Epithelial cell of esophagus (primary cell): ENCODE results near the gene MINK1.

Experiments
- DNase-seq: peaks from one replicate; pipeline ENCODE4 v3.0.0; 2010; ENCODE audit warnings: low read depth
- H3K4me3 ChIP-seq: 2 replicates; pipeline ENCODE4 v1.5.1; 2011; ENCODE audit warnings: mild to moderate bottlenecking, low read length, control low read depth
- TF ChIP-seq, protein P1 (sequence below): IDR thresholded peaks from 2 replicates; pipeline ENCODE4 v1.5.1; 2011; ENCODE audit warnings: low read depth, mild to moderate bottlenecking, low read length, control low read depth, inconsistent platforms; ENCODE audit not compliant: insufficient read depth; ENCODE audit errors: missing control alignments

The MINK1 gene

DNA sequence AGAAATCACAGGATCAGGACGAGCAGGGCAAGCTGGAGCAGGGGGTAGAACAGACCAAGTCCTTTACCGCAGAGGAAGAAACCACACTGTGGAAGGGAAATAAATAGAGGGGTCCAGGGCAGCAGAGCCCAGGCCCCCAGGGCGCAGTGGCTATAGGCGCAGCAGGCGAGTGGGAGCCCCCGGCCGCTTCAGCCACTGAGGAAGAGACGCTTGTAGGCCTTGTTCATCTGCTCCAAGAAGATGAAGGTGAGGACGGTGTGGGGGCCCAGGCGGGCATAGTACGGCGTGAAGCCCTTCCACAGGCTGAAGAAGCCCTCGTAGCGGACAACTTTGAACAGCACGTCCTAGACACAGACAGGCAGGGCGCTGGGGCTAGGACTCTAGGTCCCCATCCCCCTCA, 104.4 kb downstream of the MINK1 start:
- TF ChIP-seq, protein P1, sequence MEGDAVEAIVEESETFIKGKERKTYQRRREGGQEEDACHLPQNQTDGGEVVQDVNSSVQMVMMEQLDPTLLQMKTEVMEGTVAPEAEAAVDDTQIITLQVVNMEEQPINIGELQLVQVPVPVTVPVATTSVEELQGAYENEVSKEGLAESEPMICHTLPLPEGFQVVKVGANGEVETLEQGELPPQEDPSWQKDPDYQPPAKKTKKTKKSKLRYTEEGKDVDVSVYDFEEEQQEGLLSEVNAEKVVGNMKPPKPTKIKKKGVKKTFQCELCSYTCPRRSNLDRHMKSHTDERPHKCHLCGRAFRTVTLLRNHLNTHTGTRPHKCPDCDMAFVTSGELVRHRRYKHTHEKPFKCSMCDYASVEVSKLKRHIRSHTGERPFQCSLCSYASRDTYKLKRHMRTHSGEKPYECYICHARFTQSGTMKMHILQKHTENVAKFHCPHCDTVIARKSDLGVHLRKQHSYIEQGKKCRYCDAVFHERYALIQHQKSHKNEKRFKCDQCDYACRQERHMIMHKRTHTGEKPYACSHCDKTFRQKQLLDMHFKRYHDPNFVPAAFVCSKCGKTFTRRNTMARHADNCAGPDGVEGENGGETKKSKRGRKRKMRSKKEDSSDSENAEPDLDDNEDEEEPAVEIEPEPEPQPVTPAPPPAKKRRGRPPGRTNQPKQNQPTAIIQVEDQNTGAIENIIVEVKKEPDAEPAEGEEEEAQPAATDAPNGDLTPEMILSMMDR = no peak
- no peak overlapping the region for H3K4me3 ChIP-seq

DNA sequence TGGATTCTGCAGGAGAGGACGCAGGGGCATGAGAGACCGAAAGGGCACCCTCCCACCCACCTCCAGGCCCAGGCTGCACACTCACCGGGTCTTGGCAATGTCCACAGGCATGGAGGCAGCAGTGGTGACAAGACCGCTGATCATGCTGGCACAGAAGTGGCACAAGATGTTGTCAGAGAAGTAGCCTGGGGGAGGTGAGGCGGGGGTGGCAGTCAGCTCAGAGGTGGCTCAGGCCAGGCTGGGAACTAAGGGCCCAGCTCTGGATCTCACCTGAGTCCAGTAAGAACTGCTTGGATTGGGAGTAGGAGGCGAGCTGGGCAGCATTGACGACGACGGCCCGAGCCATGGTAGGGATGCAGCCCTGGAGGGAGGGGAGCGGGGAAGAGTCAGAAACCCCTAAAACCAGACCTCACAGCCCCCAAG, 104.9 kb downstream of the MINK1 start:
- no peak overlapping the region for H3K4me3 ChIP-seq
- TF ChIP-seq, protein P1 = no peak
- DNase-seq = no peak

More for the DNA sequence above, 104.4 kb downstream of the MINK1 start:
- no peak for DNase-seq

DNA sequence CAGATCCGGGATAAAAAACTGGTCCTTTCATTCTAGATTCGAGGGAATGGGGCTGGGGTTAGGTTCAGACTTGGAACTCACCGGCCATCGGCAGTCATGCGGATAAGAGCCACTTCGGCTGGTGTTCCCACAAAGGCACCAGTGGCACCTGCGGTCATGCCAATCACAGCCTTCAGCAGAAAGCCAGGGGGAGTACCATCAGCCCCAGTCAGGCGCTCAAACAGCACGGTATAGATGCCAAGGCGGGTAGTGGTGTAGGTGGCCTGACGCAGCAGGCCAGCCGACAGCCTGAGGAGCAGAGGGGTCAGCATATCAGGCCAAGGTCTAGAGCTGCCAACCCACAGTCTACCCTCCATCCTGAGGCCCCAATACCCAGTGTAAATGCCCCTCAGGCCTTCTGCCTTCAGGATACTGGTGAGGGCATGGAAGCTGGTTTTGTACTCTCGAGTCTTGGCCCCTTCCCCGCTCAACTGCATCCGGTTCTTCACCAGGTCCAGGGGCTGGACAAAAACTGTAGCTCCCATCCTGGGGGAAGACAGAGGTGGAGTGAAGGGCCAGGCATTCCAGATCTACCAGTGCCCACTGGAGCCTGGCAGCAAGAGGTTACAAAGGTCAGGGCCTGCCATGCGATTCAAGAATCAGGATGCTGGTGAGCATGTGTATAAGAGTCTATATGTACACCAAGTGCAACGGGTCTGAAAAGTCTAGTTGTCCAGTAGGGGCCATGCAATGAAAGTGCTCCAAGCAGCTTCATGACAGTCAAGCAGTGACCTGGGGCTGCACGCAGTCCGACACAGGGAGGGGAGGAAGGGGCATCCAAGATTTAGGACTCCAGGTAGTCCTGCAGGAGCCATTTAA, 105.8 kb downstream of the MINK1 start:
- peak overlapping the region; percentile 96 for H3K4me3 ChIP-seq
- TF ChIP-seq, protein P1 = no peak
- no peak for DNase-seq

DNA sequence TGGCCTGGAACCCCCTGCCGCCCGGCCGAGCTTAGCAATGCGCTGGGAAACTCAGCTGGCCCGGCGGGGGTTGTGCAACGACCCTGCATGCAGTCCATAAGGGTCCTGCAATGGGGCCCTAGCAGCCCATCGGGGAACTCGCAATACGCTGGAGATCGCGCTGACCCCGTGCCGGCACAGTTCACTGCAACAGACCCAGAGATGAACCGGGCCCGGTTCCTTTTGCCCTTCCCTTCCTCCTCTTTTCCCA, 106.3 kb downstream of the MINK1 start:
- TF ChIP-seq, protein P1 = no peak
- DNase-seq = no peak
- peak overlapping the region; percentile 96 for H3K4me3 ChIP-seq

DNA sequence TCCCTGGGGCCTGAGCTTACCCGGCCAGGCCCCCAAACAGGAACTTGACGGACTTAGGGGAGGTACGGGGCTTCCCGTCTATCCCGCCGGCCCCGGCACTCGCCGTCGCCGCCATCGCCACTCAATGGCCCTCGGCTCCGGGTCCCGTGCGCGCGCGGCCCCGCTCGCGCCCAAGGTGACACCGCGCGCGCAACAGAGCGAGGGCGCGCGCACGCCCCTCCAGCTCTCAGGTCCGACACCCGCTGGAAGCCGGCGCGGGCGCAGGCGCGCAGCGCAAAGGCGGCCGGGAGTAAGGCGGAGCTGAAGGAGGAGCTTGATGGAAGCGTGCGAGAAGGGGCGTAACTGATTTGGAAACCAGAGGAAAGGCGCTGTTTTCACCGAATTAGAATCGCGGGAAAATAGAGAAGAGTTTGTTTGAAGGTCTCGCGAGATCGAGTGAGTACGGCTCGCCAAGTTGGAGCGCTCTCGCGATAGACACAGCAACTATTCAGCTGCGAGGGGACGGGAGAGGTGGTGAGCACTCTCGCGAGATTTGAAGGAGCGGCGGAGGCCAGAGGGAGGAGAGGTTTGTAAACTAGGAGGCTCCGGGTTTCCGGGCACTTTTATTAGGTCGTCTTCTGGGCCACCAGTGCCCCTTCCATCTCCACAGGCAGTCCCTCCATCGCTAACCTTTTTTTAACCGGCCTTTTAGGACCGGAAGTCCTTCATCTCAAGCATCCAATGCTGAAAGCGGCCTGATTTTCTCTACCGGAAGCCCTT, 106.8 kb downstream of the MINK1 start, which contains the start of the genes RNF167 and SLC25A11:
TSS of gene RNF167 (plus strand) at position 473 of the 759 bp plus-strand sequence. CDS start 642 bp downstream, outside the sequence.
TSS of gene SLC25A11 (minus strand) at position 251 of the 759 bp plus-strand sequence. CDS start at position 115, 136 bp downstream.
- TF ChIP-seq, protein P1 = no peak
- H3K4me3 ChIP-seq = peak within 1 kb of the TSS; percentile 96
- DNase-seq = peak; percentile 99

DNA sequence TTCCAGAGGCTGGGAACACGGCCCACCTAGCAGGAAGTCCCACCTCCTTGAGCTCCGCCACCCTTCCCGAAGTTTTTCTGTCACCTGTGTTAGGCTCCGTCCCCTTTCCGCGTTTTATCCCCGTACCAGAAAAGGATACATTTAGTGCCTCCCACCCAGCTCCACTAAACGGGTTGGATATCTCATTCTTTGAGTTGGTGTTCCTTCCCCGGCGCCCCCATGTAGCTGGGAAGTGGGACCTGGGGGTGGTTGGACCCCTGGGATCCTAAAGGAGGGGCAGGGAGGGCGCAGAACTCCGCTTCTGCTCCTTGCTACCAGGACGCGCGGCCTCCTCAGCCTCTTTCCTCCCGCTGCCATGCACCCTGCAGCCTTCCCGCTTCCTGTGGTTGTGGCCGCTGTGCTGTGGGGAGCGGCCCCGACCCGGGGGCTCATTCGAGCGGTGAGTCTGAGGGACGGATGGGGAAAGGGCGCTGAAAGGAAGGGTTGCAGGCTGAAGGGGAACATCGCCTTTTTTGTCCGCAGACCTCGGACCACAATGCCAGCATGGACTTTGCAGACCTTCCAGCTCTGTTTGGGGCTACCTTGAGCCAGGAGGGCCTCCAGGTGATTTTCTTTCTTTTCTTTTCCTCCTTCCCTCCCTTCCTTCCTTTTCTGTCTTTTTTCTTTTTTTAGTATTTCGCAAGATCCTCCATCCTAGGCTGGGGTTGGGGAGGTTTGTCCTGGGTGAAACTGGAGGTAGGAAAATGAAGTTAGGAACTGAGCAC, 107.6 kb downstream of the MINK1 start:
- H3K4me3 ChIP-seq = peak overlapping the region; percentile 96
- TF ChIP-seq, protein P1 = no peak
- peak; percentile 90 for DNase-seq
